Measurements from ENCODE around the gene LRMDA.
A peak's percentile ranks its signal among the peaks of the same experiment; 100 is the strongest.

Gene LRMDA

GRCh38 chr10:76201962-76202361 lies 770.5 kb downstream of the LRMDA start:
- DNase-seq = no peak

DNA sequence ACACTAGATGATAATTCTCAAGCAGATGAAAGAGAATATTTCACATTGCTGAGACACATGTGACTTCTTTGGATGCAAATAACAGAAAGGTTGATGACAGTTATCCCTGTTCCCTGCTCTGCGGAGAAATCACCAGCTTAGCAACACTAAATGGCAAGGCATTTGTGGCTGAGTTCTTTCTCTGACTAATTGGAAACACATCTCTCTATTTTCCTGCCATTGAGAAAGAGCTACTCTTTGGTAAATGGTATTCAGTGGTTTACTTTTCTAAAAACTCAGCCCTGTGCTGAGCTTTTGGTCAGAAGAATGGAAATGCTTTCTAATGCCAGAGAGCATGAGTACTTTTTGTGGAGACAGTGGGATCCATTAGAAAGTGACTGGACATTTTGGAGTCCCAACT lies 771.4 kb downstream of the LRMDA start:
- DNase-seq = no peak

- DNase-seq = no peak
Measured at GRCh38 chr10:76205361-76205760, 773.9 kb downstream of the LRMDA start.

GRCh38 chr10:76206797-76207352 lies 775.5 kb downstream of the LRMDA start:
- DNase-seq = no peak

DNA sequence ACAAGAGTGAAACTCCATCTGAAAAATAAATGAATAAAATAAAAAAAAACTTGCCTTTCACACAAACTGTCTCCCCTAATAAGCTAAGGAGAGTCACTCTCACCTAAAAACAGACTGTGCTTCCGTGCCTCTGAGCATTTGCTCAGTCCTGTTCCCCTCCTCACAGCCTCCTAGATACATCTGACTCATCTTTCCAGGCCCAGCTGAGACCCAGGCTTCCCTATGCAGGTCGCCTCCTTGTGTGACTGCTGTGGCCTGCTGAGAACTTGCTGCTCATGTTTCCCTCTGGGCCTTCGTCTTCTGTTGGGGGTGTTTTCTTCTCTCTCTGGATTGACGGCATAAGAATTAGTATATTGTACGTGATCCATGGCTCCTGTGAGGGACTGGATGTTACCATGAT lies 777.7 kb downstream of the LRMDA start:
- DNase-seq = no peak

GRCh38 chr10:76210211-76210610 lies 778.8 kb downstream of the LRMDA start:
- no peak for DNase-seq

DNA sequence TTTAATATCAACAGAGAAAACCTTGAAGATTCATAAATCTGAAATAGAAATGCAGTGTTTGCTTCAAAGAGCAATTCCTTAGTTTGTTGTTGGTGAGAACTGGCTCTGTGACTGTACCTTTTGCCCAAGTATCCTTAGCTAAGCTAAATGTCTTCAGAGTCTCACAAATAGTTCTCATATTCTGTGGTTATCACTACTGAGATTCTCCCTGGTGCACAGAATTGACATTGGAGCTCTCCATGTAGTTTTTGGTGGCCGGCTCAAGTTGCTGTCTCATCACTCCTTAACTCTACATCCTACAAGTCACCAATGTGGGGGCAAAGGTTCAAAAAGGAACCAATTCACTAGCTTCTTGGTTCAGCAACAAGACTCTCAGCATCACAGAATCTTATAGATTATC lies 780.3 kb downstream of the LRMDA start:
- no peak for DNase-seq

- no peak for DNase-seq
Measured at GRCh38 chr10:76213876-76214275, 782.5 kb downstream of the LRMDA start.

DNA sequence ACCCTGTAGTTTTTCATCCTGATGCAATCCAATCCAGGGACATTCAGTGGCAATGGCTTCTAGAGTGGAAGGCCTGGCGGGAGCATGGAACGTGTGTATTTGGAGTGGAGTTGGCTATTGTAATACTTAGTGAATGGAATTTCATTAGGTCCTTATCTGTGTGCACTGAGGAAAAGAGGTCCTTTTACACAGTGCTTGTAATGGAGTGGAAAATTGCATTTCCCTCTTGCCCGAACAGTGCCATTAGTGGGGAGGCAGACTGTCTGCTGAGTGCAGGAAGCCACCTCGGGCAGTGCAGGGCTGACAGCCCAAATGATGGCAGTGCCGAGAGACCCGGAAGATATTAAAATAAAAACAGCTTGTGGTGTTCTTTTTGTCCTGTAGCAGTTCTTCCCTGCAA lies 786.6 kb downstream of the LRMDA start:
- no peak for DNase-seq

DNA sequence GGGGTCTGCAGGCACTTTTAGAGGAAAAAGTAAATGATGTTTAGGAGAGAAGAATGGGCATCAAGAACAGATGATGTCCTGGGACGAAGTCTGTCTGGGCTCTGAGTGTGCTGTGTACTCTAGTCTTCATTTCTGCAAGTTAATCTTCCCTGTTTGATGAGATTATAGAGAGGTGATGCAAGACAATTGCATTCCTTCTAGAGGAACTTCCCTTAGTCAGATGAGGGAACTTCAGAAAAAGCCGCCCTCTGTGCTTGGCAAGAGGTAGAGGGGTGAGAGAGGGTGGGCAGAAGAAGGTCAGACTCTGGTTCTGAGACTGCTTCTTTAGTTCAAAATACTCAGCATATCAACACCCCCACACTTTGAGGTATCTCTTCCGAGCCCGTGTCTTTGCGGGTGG lies 797.9 kb downstream of the LRMDA start:
- DNase-seq = no peak

DNA sequence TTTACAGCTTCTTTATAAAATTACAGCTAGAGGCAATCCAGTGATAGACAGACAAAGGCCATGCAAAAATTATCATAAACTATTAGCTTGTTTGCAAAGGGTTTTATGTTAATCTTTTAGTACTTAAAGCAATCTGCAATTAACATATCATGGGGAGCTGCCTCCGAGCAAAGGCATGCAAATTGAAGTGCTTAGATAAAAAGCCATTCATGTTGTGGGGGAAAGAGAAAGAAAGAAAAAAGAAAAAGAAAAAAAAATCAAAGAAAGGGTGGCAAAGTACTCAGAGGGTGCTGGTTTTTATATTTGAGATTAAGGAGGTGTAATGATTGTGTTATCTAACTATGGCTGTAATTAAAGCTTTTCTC lies 799.5 kb downstream of the LRMDA start:
- peak; percentile 20 for DNase-seq

GRCh38 chr10:76231286-76231934 lies 800.0 kb downstream of the LRMDA start:
- no peak for DNase-seq

DNA sequence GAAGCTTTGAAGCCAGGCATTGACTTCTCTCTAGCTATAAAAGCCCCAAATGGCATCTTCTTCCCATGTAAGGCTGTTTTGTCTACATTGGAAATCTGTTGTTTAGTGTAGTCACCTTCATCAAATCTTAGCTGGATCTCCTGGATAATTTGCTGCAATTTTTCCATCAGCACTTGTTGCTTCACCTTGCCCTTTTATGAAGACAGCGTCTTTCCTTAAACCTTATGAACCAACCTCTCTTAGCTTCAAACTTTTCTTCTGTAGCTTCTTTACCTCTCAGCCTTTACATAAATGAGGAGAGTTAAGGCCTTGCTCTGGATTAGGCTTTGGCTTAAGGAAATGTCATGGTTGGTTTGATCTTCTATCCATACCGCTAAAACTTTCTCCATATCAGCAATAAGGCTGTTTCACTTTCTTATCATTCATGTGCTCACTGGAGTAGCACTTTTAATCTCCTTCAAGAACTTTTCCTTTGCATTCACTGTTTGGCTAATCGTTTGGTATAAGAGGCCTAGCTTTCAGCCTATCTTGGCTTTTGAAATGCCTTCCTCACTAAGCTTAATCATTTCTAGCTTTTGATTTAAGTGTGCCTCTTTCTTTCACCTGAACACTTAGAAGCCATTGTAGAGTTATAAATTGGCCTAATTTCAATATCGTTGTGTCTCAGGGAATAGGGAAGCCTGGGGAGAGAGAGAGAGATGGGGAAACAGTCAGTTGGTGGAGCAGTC lies 803.2 kb downstream of the LRMDA start:
- DNase-seq = no peak

DNA sequence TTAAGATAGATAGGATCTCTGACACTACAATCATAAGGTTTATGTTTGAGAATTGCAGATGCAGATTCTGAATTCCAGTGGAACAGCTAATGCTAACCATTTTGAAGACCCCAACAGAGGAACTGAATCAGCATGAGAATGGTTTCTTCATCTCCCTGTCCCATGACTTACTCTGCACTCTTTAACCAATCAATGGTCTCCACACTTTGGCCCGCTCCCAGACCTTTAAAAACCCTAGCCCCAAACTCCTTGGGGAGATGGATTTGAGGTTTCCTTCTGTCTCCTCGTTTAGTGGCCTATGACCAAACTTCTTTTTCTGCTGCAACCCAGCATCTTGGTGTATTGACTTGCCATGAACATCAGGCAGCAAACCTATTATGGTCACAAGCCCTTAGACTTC lies 804.9 kb downstream of the LRMDA start:
- DNase-seq = no peak

DNA sequence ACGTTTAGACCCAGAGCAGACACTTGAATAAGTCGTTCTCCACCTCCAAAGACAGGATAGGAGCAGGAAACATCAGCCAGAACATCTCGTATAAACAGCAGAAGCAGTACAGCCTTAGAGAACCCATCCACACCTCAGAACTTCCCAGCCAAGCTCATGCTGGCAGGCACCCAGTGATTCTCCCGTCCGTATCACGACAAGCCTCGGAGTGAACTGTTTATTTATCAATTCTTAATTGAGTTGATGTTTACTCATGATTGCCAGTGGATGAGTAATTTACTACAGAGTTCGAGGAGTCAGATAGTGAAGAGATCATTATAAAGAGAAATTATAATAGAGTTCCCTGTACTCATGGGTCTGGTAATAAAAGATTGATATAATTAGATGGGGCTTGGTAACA lies 811.5 kb downstream of the LRMDA start:
- no peak for DNase-seq

DNA sequence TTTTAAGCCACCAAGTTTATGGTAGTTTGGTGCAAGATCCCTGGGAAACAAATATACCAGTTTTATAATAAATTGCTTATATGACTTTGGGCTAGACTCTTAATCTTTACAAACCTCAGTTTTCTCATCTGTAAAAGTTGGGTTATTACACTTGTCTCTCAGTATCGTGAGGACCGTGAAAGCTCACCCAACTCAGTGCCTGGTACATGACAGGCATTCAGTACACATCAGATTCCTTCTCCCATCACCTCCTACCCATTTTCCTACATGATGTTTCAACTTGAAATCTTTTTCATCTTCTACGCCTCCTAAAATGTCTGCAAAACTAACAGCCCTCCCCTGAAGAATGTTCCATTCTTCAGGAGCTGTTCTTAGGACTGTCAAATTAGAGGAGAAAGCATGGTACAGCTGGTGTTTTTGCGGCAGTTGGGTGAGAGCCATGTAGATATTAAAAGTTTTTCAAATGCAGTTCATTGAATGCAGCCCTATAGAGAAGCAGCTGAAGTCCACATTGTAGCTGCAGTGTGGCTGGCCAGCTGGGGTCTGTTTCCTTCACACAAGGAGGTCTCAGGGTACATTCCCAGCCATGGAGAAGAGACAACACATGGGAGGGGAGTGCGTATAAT lies 812.8 kb downstream of the LRMDA start:
- DNase-seq = no peak

- DNase-seq = no peak
Measured at GRCh38 chr10:76245951-76246495, 814.6 kb downstream of the LRMDA start.

GRCh38 chr10:76248649-76249200 lies 817.3 kb downstream of the LRMDA start:
- no peak for DNase-seq

DNA sequence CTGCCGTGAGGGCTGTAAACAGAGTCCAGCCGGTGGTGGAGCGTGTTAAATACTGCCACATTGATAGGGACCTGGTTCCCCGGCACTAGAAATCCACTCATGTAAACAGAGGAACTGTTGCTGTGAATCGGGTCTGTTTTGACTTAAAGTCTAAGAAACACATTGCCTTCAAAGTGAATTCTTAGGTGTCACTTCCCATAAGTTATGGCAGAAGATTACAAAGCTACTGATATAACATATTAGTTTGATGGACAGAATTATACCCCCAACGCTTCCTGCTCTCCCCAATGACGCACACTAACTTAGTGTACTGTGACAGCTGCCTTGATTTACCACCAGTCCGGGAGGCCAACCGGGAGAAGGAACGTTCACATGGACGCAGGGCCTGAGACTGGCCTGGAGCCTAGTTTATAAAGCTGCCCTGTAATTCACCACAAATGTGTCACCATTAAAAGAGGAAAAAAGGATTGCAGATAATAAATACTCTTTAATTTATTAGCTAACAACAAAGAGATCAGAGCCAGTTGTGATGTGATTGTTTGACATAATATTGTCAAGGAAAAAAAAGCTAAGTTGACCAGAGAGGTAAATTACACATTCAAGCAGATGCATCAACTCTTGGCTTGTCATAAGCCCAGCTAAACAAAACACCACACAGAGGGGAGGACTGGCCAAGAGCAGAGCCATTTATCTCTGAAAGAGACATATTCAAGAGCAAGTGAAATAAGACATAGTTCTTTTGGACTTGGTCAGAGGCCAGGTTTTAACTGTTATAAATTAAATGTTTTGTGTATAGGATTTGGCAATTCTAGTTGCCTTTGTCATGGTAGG lies 820.6 kb downstream of the LRMDA start:
- DNase-seq = no peak

DNA sequence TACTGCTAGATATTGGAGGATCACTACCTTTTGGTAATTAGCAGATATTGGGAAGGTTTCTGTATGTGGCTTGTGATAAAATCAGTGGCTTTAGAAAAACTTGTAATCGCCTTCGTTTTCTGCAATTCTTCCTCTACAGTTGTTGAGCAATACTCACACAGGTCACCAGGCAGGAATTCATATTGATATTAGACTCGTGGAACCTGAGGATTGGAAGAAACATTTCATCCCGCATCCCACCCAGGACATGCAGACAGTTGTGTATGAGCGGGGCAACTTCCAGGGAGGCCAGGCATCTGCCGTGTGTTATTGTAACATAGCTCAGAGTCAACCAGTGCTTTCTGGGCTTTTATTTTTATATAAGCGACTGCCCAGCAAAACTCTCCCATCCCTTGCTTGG lies 821.3 kb downstream of the LRMDA start:
- DNase-seq = no peak

DNA sequence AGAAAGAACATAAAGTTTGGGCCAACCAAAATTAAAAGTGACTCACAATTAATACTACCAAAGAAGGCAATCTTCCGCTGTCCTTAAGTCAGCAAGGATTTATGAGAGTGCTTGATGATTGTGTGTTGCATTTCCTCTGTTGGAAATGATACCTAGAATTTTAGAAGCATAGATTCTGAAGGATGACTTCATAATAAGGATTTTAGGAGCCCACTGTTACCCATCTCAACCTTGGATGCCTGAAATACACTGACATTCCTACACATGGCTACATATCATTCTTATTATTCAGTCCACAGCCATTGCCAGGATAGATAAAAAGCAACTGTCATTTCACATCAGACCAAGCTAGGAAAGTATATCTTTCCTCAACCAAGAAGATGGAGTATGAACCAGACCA lies 823.8 kb downstream of the LRMDA start:
- DNase-seq = no peak

DNA sequence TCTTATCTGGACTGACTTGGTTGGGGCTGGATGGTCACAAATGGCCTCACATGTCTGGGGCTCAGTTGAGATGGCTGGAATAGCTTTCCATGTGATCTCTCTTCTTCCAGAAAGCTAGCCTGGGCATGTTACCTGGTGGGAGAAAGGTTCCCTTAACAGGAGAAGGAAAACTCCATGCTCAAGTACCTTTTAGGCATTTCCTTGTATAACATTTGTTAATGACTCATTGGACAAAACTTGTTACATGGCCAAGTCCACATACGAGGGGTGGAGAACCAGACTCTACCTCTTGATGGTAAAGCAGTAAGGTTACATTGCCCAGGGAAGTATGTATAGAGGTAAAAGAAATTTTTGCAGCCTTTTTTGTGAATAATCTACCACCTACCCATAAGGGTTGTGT lies 826.4 kb downstream of the LRMDA start:
- no peak for DNase-seq
